ENCODE results near the gene SUPT5H. TPM values are rescaled to one million over a fixed set of nuclear protein-coding genes. Genes with fewer than 3 reads are reported as not detected.

The SUPT5H gene
- total and polyA plus RNA-seq, 2 of the 4 experiments (the other 2 are of a cell fraction): 75.3 to 116 TPM

- no peak for TF ChIP-seq MAZ (IDR thresholded peaks at IDR 0.05; ENCODE audit: borderline replicate concordance, low read depth, low read length)
- no peak for TF ChIP-seq FOS (IDR thresholded peaks at IDR 0.05; ENCODE audit: low read depth, low read length)
Observed at GRCh38 chr19:39524495-39524894, 79.1 kb downstream of the SUPT5H start (continued).

- Histone ChIP-seq H3K36me3 (ENCODE audit: control insufficient read depth, insufficient read depth, low read length) (peaks cover 1% of the 10 kb centered on the region; the same call in 1 of the 2 replicates), H3K79me1 (ENCODE audit: low read depth in 1 of 2, low read length in 2 of 2) (peaks cover 0 to 9% of the 10 kb centered on the region in 2 experiments; a peak in 2 of 4 replicates), H2BK15ac (ENCODE audit: low read depth, low read length) (no peak overlapping the region), H2AFZ (replicated peaks; ENCODE audit: low read length, poor library complexity) (no peak overlapping the region), H3K4me3 (ENCODE audit: insufficient read depth, low read depth, low read length) (no peak overlapping the region), H4K5ac (ENCODE audit: low read depth, low read length) (no peak overlapping the region), H4K8ac (ENCODE audit: low read depth in 2 of 2, low read length in 2 of 2) (no peak overlapping the region), H3K9me3 (ENCODE audit: control insufficient read depth, insufficient read depth, low read length) (no peaks in the 10 kb centered on the region), H3K27ac (ENCODE audit: insufficient read depth, low read length) (no peak overlapping the region), H3K9me1 (ENCODE audit: insufficient read depth, low read length) (no peaks in the 10 kb centered on the region), H3K9ac (ENCODE audit: low read depth, low read length) (no peak overlapping the region), H3K56ac (ENCODE audit: extremely low read depth, insufficient read depth, low read length) (no peak overlapping the region), H3K4me1 (ENCODE audit: control insufficient read depth, insufficient read depth, low read length) (no peaks in the 10 kb centered on the region), H3K4me2 (ENCODE audit: low read depth, low read length) (no peak overlapping the region), H2AK9ac (replicated peaks; ENCODE audit: low read depth, low read length, poor library complexity) (no peak overlapping the region), H3K4ac (ENCODE audit: low read depth, low read length) (no peak overlapping the region), H4K91ac (ENCODE audit: insufficient read depth, low read depth, low read length) (no peak overlapping the region), H2AK5ac (ENCODE audit: low read depth, low read length) (no peak overlapping the region), H4K20me1 (ENCODE audit: insufficient read depth, low read length) (no peaks in the 10 kb centered on the region), H3K14ac (replicated peaks; ENCODE audit: low read depth, low read length) (no peak overlapping the region), H2BK20ac (ENCODE audit: low read depth, low read length) (no peak overlapping the region), H3K18ac (ENCODE audit: low read depth, low read length) (no peak overlapping the region), H2BK5ac (ENCODE audit: low read depth, low read length, poor library complexity, severe bottlenecking) (no peak overlapping the region), H3K27me3 (ENCODE audit: control insufficient read depth, insufficient read depth, low read length) (no peaks in the 10 kb centered on the region), H2BK120ac (ENCODE audit: low read depth, low read length) (no peak overlapping the region), H3K23ac (ENCODE audit: low read depth, low read length) (no peak overlapping the region)
- dilution Hi-C loops (cut with HindIII; ENCODE audit: low sequenced_read_pairs, unreplicated experiment) (no loop called here), intact Hi-C loops (cut with micrococcal nuclease) (no loop called here), in situ Hi-C loops (cut with MboI; ENCODE audit: low sequenced_read_pairs) (no loop called here)
- WGBS, 2 experiments (ENCODE audit: extremely low coverage in 2 of 2, insufficient read length in 1 of 2): no CpG with 5 or more reads among the region's 3 CpGs
- POLR2A ChIA-PET (ENCODE audit: unreplicated experiment): no interaction called here
- no TSS peak for BruUV-seq (replicated peaks)
- DNase-seq: no peak
- CTCF ChIA-PET: interaction anchor here (0.6 kb wide), 1 partner anchor 53 kb away, joined by 4 read pairs; no protein-coding TSS in a partner anchor
- TF ChIP-seq MAZ (IDR thresholded peaks at IDR 0.05; ENCODE audit: borderline replicate concordance, low read depth, low read length): no peak
- TF ChIP-seq RFX5 (IDR thresholded peaks at IDR 0.05; ENCODE audit: low read depth, low read length): no peak
- TF ChIP-seq MXI1 (IDR thresholded peaks at IDR 0.05; ENCODE audit: borderline replicate concordance, low read depth, low read length): no peak
- TF ChIP-seq BHLHE40 (IDR thresholded peaks at IDR 0.05; ENCODE audit: low read depth, low read length): no peak
- no peak for TF ChIP-seq NFE2L2 (IDR thresholded peaks at IDR 0.05; ENCODE audit: low read depth, low read length)
- no peak for TF ChIP-seq SMC3 (IDR thresholded peaks at IDR 0.05; ENCODE audit: low read depth, low read length)
- no peak for TF ChIP-seq CHD1 (IDR thresholded peaks at IDR 0.05; ENCODE audit: low read depth, low read length)
- no peak for TF ChIP-seq USF2 (IDR thresholded peaks at IDR 0.05; ENCODE audit: low read depth, low read length)
- no peak for TF ChIP-seq CTCF (conservative IDR thresholded peaks at IDR 0.05; ENCODE audit: low read depth, low read length)
- no peak for TF ChIP-seq MAFK (IDR thresholded peaks at IDR 0.05; ENCODE audit: low read depth, low read length)
- no peak for TF ChIP-seq FOS (IDR thresholded peaks at IDR 0.05; ENCODE audit: low read depth, low read length)
- no peak for TF ChIP-seq CEBPB (IDR thresholded peaks at IDR 0.05; ENCODE audit: low read depth, low read length)
- TF ChIP-seq ELK1 (IDR thresholded peaks at IDR 0.05; ENCODE audit: borderline replicate concordance, low read depth, low read length): no peak
- no peak for TF ChIP-seq POLR2A (IDR thresholded peaks at IDR 0.05; ENCODE audit: low read depth, low read length)
- ATAC-seq (ENCODE audit: low read depth): no peak
Observed at GRCh38 chr19:39525205-39525604, 79.8 kb downstream of the SUPT5H start.
